NCI-H146 (cell line): ENCODE results near the gene HAGH.
A peak's percentile ranks its signal among the peaks of the same experiment; 100 is the strongest.

Experiments
- DNase-seq: peaks from one replicate; lab custom pipeline; 2025; lab: John Stamatoyannopoulos, UW

Gene HAGH

DNA sequence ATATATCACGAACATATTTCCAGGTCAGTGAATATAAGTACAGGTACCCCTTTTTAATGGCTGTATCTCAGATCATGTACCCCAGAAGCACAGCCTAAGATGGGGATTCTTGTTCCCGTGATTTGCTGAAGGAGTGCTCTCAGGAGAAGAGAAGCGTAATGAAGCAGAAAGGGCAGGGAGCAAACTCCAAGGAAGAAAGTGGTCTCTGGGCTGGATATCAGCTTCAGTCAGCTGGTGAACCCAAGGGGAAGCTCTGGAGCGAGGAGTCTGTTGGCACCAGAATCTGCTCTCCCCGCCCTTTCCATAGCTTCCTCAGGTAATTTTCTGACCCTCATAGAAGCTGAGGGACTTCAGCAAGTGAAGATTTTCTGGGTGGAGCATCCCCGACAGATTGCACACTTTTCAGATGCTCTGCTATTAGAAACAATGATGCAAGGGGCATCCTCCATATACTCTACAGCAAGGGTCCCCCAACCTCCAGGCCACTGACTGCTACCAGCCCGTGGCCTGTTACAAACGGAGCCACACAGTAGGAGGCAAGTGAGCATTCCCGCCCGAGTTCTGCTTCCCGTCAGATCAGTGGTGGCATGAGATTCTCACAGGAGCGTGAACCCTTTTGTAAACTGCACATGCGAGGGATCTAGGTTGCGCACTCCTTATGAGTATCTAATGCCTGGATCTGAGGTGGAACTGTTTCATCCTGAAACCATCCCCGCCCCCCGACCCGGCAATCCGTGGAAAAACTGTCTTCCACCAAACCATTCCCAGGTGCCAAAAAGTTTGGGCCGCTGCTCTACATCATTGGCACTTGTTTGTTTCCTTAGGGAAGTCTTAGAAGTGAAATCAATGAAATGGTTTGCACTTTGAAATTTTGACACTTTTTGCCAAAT is 4.8 kb upstream of the HAGH start:
- DNase-seq: no peak

GRCh38 chr16:1830213-1830612 is 3.6 kb upstream of the HAGH start:
- no peak for DNase-seq

- no peak for DNase-seq
Measured at GRCh38 chr16:1828645-1829410, 2.2 kb upstream of the HAGH start.

DNA sequence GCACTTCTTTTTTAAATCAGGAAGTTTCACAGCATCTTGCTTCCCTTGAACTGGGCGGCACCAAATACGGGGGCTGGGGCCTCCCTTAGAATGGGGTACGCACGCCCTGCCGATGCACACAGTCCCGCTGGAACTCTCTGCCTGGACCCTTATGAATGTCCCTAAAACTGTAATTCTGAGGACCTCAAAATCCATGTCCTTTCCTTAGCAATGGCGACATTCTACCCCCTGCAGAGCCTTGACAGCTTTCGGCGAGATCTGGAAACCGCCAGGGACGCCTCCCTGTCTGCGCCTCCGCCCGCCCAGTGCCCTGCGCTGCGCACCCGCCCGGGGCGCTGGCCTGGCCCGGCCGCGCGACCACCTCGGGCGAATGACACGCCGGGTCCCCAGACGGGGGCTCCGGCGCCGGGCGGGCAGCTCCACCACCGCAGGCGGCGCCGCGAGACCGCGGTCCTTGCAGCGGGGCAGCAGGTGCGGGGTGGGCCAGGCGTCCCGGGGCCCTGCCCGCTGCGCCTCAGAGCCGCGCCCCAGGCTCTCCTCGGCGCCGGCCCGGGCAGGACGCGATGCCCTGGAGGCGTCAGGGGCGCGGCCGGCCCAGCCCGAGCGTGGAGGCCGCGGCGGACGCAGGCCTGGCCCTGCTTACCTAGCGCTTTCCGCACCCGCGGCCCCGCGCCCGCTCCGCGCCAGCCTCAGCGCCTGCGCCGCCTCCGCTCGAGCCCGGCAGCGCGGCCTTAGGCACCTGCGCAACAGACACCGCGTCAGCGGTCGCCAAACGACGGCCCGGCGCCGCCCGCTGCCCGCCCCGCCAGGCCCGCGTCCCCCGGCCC is 548 bp downstream of the HAGH start:
- peak; percentile 74 for DNase-seq

GRCh38 chr16:1825381-1825863 is 1.2 kb downstream of the HAGH start:
- DNase-seq: no peak

- no peak for DNase-seq
Measured at GRCh38 chr16:1823821-1824220, 2.8 kb downstream of the HAGH start.

DNA sequence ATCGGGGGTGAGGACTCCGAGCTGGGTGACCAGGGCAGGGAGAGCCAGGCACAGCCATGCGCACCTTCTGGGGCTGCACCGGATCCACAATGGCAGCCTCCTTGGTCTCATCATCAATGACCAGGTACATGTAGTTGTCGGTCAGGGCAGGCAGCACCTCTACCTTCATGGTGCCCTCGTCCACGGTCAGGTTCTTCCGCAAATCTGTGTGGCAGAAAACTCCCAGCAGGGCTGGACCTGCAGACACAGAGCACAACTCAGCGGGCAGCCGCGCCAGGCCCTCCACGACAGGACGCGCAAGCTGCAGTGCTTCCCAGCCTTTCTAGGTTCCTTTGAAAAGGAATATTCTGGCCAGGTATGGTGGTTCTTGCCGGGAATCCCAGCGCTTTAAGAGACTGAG is 3.8 kb downstream of the HAGH start:
- no peak for DNase-seq

DNA sequence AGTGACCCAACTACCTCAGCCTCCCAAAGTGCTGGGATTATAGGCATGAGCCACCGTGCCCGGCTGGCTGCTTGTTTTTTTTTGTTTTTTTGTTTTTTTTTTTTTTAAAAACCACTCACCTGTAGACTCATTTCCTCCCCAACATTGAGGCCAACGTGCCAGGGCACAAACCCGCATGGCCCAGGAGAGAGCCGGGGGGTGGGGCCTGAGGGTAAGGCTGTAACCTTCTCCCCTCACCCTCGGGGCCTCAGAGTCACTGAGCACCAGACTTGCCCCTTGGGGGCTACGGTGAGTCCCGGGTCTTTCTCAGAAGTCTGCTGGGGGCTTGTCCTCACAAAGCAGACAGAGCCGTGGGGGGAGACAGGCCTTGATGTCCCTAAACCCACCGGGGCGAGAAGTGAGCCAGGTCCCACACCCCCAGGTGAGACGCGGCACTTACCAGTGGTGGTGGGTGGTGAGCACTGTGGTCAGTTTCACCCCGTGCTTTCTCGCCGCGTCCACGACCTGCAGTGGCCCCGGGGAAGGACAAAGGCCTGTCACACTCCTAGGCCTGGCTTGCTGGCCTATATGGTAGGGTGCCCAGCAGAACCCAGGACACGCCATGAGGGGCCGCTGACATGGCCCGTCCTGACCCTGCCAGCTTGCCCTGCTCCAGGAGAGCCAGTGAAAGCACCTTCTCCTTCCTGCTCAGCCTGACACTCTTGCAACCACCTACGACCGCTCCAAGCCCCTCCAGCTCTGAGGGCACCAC is 4.6 kb downstream of the HAGH start:
- DNase-seq: no peak

DNA sequence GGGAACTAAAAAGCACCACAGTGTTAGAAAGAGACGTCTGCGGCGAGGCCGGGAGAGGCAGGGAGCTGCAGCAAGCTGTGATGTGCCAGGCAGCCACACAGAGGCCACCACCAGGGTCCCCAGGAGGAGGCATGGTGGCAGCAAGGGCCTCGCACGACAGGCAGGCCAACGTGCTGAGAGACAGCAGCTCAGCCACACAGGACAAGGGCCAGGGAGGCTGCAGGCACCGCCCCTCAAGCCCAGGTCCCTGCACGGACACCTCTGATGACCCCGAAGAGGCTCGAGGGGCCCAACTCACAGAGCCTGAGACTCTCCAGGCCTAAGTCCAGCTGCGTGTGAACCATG is 5.7 kb downstream of the HAGH start:
- no peak for DNase-seq

DNA sequence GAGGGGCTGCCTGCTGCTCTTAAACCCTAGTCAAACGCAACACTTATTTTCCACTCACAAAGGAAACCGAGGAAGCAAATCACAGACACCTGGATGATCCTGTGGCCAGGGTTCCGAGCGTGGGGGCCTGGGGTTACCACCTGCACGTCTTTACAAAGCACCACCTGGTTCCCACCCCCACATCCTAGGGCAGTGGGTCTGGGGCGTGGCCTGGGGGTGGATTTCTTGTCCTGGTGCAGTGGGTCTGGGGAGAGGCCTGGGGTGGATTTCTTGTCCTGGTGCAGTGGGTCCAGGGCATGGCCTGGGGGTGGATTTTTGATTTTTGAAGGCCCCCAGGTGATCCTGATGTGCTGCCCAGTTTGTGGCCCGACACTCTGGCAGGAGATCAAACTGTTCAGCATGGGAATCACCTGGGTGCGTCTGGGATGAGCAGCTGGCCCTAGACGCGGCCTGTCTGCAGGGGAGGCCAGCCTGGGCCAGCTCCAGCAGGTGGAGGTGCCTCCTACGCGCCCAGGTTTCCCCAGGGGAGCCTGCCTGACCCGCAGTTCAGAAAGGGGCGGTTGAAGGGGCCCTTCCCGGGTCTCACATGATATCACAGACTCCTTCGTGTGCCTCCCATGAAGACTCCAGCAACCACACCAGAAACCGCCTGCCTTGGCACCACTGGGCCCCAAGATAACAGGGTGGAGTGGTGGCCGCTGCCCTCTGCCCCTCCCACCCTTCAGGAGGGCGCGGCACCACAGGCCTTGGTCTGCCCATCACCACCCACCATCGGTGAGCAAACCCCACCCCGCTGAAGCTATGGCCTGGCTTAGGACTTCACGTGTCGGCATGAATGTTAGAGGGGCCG is 6.3 kb downstream of the HAGH start:
- DNase-seq: no peak

- DNase-seq: no peak
Measured at GRCh38 chr16:1819611-1820010, 7.0 kb downstream of the HAGH start.

GRCh38 chr16:1818873-1819525 is 7.6 kb downstream of the HAGH start:
- no peak for DNase-seq

- no peak for DNase-seq
Measured at GRCh38 chr16:1818204-1818872, 8.3 kb downstream of the HAGH start.

GRCh38 chr16:1817716-1818115 is 8.9 kb downstream of the HAGH start:
- no peak for DNase-seq

DNA sequence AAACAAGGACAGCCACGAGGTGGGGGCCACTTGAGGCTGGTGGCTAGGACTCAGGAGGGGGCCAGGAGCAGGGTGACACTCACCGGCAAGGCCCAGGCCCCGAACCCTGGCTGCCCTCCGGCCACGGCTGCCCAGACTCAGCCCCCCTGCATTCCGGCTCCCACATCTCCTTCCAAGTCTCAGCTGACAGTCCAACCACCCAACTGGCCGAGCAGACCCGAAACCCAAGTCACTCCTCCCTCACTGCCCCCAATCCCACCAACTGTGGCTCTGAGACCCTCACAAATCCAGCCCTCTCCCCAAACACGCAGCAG is 9.4 kb downstream of the HAGH start:
- DNase-seq: no peak

- DNase-seq: no peak
Measured at GRCh38 chr16:1816396-1817275, 10.0 kb downstream of the HAGH start.

- no peak for DNase-seq
Measured at GRCh38 chr16:1815461-1815860, 11.2 kb downstream of the HAGH start.

GRCh38 chr16:1812732-1813163 is 13.9 kb downstream of the HAGH start:
- peak; percentile 90 for DNase-seq

DNA sequence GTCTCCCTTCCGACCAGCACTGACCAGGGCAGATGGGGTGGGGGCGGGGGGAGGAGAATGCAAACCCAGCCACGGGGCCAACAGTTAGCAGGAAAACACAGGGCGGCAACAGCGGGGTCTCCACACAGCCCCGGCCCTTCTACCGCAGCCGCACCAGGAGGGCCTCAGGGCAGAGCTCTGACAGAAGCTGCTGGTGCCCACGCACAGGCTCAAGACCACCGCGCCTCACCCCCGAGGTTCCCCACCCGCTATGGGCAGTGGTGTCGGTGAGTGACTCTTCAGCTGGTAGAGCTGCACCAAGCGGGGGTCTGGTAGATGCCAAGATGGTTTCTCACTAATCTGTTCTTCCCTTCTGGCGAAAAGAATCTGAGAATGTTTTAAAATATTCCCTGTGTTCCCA is 16.1 kb downstream of the HAGH start:
- DNase-seq: no peak
